NCI-H82 (cell line): ENCODE results near the gene ZMIZ2.
"Not testable (repeated sequence)": the region's sequence is repeated elsewhere in the genome, so short reads cannot be mapped to it uniquely, and the experiment has no call there.

ENCODE experiments used
- DNase-seq: peaks from one replicate; lab custom pipeline; 2025; lab: John Stamatoyannopoulos, UW

Gene ZMIZ2

GRCh38 chr7:44748045-44748947 lies at the start of gene ZMIZ2:
ZMIZ2 (plus strand) TSS chr7:44748847; CDS start chr7:44756250, 7,403 bp downstream.
- DNase-seq, result peak; percentile 92

- not testable (repeated sequence) for DNase-seq
Measured at GRCh38 chr7:44699598-44699997, 49.0 kb upstream of the ZMIZ2 start.

DNA sequence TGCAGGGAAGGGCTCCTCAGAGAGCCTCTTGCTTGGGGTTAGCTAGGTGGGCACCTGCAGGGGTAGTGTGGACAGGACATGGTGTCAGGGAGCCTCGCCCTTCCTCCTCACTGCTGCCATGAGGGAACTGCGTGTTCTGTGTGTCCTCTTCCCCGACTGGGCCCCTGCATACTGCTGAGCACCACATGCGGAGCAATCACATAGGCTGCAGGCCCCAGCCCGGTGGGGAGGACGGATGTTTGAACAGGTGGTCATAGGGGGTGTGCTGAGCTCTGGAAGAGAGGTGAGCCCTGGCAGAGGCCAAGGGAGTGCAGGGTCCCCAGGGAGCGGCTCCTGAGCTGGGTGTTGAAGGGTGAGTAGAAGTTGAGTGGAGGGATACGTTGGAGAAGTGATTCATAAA lies 48.3 kb upstream of the ZMIZ2 start:
- no peak for DNase-seq

DNA sequence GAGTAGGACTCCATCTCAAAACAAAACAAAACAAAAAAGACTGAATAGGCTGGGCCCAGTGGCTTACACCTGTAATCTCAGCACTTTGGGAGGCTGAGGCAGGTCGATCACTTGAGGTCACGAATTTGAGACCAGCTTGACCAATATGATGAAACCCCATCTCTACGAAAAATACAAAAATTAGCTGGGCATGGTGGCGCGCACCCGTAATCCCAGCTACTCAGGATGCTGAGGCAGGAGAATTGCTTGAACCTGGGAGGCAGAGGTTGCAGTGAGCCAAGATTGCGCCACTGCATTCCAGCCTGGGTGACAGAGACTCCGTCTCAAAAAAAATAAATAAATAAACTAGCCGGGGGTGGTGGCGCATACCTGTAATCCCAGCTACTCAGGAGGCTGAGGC lies 45.3 kb upstream of the ZMIZ2 start:
- not testable (repeated sequence) for DNase-seq

DNA sequence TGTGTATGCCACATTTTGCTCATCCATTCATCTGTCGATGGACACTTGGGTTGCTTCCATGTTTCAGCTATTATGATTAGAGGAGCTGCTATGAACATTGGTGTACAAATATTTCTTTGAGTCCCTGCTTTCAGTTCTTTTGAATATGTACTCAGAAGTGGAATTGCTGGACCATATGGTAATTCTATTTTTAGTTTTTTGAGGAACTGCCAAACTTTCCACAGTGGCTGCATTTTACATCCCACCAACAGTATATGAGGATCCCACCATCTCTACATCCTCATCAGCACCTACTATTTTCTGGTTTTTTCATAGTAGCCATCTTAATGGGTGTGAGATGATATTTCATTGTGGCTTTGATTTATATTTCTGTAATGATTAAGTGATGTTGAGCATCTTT lies 44.7 kb upstream of the ZMIZ2 start:
- DNase-seq, result no peak

- DNase-seq, result no peak
Measured at GRCh38 chr7:44705434-44705833, 43.2 kb upstream of the ZMIZ2 start.

DNA sequence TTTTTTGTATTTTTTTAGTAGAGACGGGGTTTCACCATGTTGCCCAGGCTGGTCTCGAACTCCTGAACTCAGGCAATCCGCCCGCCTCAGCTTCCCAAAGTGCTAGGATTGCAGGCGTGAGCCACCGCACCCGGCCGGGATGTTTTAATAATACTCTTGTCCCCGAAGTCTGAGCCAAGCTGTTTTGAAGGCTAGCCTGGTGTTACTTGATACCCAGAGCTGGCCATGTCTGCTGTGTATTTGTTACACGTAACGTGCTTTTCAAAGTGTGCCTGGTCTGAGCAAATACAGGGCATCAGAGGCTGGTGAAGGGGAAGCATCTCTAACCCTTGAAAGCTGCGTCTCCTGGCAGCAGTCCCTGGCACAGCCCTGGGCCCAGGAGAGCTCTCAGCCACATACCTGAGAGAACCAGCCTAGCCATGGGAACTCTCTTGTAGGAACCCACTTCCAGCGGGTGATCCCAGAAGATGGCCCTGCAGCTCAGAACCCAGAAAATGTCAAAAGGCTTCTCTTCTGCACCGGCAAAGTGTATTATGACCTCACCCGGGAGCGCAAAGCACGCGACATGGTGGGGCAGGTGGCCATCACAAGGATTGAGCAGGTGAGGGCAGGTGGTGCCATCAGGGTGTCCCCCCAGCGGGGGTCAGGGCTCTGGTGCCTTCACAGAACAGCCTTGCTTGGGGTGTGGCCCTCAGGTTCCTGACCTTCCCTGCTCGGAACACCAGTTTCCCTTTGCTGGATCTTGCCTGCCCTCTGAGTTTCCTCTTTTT lies 41.7 kb upstream of the ZMIZ2 start:
- DNase-seq, result no peak

GRCh38 chr7:44707558-44708230 lies 41.0 kb upstream of the ZMIZ2 start:
- no peak for DNase-seq

- DNase-seq, result no peak
Measured at GRCh38 chr7:44709011-44709915, 39.4 kb upstream of the ZMIZ2 start.

GRCh38 chr7:44709945-44710596 lies 38.6 kb upstream of the ZMIZ2 start:
- no peak for DNase-seq

DNA sequence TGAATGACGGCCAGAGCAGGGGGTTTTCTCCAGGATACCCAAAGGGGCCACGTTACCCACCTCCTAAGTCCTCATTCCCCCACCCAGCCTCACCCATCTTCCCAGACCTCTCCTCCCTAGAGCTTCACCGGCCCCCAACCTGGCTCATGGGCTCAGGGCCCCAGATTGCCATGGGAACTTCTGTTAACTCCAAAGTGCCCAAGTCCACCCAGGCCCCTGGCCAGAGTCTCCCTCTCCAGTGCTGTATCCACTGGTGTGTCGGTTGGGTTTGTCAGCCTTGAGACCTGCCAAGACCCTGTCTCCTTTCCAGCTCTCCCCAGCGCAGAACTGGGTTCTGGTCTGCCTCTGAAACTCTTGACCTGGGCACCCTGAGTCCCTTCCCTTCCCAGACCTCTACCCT lies 37.1 kb upstream of the ZMIZ2 start:
- DNase-seq, result no peak

DNA sequence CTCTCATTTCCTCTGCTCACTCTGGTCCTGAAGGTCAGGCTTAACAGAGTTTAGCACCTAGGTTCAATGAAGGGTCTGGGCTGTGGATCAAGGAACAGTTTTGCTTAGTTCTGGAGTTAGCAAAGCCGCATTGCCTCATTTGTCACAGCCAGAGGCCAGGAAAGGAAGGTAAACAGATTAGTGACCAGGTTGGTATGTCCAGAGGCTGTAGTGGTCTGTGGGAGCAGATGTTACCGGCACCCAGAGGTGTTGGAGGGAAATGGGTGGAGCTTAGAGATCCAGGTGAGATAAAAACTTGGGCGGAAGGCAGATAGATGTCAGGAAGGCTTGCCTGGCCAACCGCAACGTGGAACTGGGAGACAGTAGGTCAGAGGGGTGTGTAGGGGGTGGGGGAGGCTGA lies 36.6 kb upstream of the ZMIZ2 start:
- DNase-seq, result no peak

GRCh38 chr7:44713141-44713540 lies 35.5 kb upstream of the ZMIZ2 start:
- DNase-seq, result no peak

GRCh38 chr7:44713680-44714335 lies 34.8 kb upstream of the ZMIZ2 start:
- DNase-seq, result no peak

GRCh38 chr7:44716205-44716604 lies 32.4 kb upstream of the ZMIZ2 start:
- DNase-seq, result no peak

DNA sequence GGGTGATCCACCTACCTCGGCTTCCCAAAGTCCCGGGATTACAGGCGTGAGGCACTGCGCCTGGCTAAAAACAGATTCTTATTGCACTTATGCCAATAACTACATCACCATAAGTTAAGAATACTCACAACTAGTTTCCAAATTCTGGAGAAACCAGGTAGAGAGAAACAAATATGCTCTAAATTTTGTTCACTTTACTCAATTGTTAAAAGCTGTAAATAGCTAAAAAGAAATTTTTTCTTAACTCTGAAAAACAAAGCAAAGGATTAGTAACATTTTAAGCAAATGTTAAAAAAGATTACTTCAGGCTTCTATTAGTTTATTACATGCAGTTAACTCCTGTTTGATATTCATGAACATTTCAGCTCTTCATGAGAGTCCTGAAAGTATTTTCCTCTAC lies 28.3 kb upstream of the ZMIZ2 start:
- DNase-seq, result no peak

DNA sequence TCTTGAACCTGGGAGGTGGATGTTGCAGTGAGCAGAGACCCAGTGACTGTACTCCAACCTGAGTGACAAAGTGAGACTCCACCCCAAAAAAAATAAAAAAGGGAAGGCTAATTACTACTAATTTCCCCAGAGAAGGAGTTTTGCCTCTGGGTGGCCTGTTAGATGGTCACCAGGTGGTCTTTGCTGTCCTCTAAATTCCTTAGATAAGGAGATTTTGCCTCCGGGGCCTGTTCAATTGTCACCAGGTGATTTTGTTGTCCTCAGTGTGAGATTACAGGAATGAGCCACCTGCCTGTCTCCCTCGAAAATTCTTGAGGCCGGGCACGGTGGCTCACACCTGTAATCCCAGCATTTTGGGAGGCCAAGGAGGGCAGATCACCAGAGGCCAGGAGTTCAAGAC lies 24.4 kb upstream of the ZMIZ2 start:
- no peak for DNase-seq

- peak; percentile 17 for DNase-seq
Measured at GRCh38 chr7:44726250-44726649, 22.4 kb upstream of the ZMIZ2 start.

DNA sequence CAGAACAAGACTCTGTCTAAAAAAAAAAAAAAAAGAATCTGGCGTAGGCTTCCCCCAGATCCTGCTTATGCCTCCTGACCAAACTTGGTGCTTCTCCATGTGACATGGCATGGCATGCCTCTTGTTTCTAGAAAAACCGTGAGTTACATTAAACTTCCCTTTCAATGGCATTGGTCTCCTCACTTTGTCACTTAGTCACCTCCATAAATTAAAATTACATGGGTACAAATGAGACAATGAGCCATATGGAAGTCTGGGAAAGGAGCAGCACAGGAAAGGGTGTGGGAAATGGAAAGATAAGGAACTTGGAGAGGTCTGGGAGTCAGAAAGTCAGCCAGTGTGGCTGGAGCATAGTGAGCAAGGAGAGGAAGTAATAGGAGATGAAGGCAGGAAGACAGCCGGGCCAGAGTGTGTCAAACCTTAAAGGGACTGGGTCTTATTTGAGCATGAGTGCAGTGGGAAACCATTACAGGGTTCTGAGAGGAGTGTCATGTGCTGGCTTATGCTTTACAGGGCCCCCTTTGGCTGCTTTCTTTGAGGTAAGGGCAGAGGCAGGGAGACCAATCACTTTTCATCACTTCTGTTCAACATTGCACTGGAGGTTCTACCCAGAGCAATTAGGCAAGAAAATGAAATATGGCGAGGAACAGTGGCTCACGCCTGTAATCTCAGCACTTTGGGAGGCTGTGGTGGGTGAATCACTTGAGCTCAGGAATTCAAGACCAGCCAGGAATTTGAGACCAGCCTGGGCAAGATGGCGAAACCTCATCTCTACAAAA lies 21.3 kb upstream of the ZMIZ2 start:
- no peak for DNase-seq

DNA sequence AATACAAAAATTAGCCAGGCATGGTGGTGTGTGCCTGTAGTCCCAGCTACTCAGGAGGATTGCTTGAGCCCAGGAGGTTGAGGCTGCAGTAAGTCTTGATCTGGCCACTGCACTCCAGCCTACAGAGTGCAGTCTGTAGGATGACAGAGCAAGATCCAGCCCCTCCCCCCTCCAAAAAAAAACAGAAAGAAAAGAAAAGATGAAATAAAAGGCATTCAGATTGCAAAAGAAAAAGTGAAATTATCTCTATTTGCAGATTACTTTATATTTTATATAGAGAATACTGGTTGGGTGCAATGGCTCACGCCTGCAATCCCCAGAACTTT lies 20.7 kb upstream of the ZMIZ2 start:
- no peak for DNase-seq
